IPS-15b (cell line): ENCODE results near the gene NREP.

Source experiments
- H3K27me3 ChIP-seq: one replicate; pipeline ENCODE4 v1.6.1; 2013; ENCODE audit warnings: low read length; ENCODE audit not compliant: control insufficient read depth, insufficient read depth
- H3K36me3 ChIP-seq: one replicate; pipeline ENCODE4 v1.6.1; 2013; ENCODE audit warnings: low read length; ENCODE audit not compliant: control insufficient read depth, insufficient read depth
- H3K4me1 ChIP-seq: one replicate; pipeline ENCODE4 v1.6.1; 2013; ENCODE audit warnings: mild to moderate bottlenecking, low read length; ENCODE audit not compliant: control insufficient read depth, insufficient read depth
- H3K4me3 ChIP-seq: one replicate; pipeline ENCODE4 v1.5.1; 2013; ENCODE audit warnings: low read depth, low read length
- H3K9ac ChIP-seq: one replicate; pipeline ENCODE4 v1.6.1; 2013; ENCODE audit warnings: low read depth, mild to moderate bottlenecking, low read length
- H3K9me3 ChIP-seq: one replicate; pipeline ENCODE4 v1.6.1; 2013; ENCODE audit warnings: mild to moderate bottlenecking, low read length; ENCODE audit not compliant: control insufficient read depth, insufficient read depth

The NREP gene

GRCh38 chr5:111703662-111704061 is 53.3 kb downstream of the NREP start:
- H3K4me3 ChIP-seq = no peak overlapping the region
- H3K4me1 ChIP-seq = no peaks in the 10 kb centered on the region
- H3K9ac ChIP-seq = no peak overlapping the region

GRCh38 chr5:111699976-111700375 is 57.0 kb downstream of the NREP start:
- H3K9me3 ChIP-seq = no peaks in the 10 kb centered on the region
- H3K4me3 ChIP-seq = no peak overlapping the region
- H3K9ac ChIP-seq = no peak overlapping the region
- peaks cover 3% of the 10 kb centered on the region for H3K4me1 ChIP-seq
- H3K36me3 ChIP-seq = no peaks in the 10 kb centered on the region
- no peaks in the 10 kb centered on the region for H3K27me3 ChIP-seq

More at GRCh38 chr5:111703662-111704061, 53.3 kb downstream of the NREP start:
- H3K27me3 ChIP-seq = no peaks in the 10 kb centered on the region
- H3K9me3 ChIP-seq = no peaks in the 10 kb centered on the region
- H3K36me3 ChIP-seq = no peaks in the 10 kb centered on the region

DNA sequence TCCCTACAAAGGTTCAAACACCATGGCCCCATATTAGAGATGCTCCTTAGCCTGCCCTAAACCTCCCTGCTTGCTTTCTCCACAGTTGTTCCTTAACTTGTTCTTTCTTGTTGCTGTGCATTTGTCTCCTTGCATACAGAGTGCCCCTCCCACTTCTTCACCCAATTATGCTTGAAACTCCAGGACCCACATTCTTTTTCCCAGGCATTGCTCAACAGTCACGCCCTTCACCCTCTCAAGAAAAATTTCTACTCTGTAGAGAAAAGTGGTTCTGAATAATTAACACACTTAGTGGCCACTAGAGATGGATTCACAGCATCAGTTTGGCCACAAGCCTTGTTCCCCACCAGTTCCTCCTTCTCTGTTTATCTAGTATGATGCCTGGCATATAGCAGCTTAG is 57.7 kb downstream of the NREP start:
- peaks cover 3% of the 10 kb centered on the region for H3K4me1 ChIP-seq
- H3K27me3 ChIP-seq = no peaks in the 10 kb centered on the region
- H3K36me3 ChIP-seq = no peaks in the 10 kb centered on the region
- no peak overlapping the region for H3K9ac ChIP-seq
- H3K4me3 ChIP-seq = no peak overlapping the region
- no peaks in the 10 kb centered on the region for H3K9me3 ChIP-seq

GRCh38 chr5:111697881-111698757 is 58.9 kb downstream of the NREP start:
- no peaks in the 10 kb centered on the region for H3K9me3 ChIP-seq

GRCh38 chr5:111697215-111697614 is 59.8 kb downstream of the NREP start:
- peaks cover 3% of the 10 kb centered on the region for H3K4me1 ChIP-seq
- no peaks in the 10 kb centered on the region for H3K9me3 ChIP-seq
- H3K9ac ChIP-seq = no peak overlapping the region
- no peak overlapping the region for H3K4me3 ChIP-seq
- H3K36me3 ChIP-seq = no peaks in the 10 kb centered on the region
- no peaks in the 10 kb centered on the region for H3K27me3 ChIP-seq

More at GRCh38 chr5:111697881-111698757, 58.9 kb downstream of the NREP start:
- H3K9ac ChIP-seq = no peak overlapping the region
- H3K27me3 ChIP-seq = no peaks in the 10 kb centered on the region
- H3K36me3 ChIP-seq = no peaks in the 10 kb centered on the region
- no peak overlapping the region for H3K4me3 ChIP-seq
- H3K4me1 ChIP-seq = peaks cover 3% of the 10 kb centered on the region

GRCh38 chr5:111695991-111696390 is 61.0 kb downstream of the NREP start:
- Histone ChIP-seq H3K4me3 (no peak overlapping the region), H3K36me3 (no peaks in the 10 kb centered on the region), H3K27me3 (no peaks in the 10 kb centered on the region), H3K9me3 (no peaks in the 10 kb centered on the region), H3K4me1 (peaks cover 3% of the 10 kb centered on the region), H3K9ac (no peak overlapping the region)

GRCh38 chr5:111694133-111694532 is 62.9 kb downstream of the NREP start:
- no peaks in the 10 kb centered on the region for H3K9me3 ChIP-seq
- H3K4me1 ChIP-seq = peaks cover 3% of the 10 kb centered on the region
- H3K36me3 ChIP-seq = no peaks in the 10 kb centered on the region
- no peaks in the 10 kb centered on the region for H3K27me3 ChIP-seq
- H3K4me3 ChIP-seq = no peak overlapping the region
- no peak overlapping the region for H3K9ac ChIP-seq

DNA sequence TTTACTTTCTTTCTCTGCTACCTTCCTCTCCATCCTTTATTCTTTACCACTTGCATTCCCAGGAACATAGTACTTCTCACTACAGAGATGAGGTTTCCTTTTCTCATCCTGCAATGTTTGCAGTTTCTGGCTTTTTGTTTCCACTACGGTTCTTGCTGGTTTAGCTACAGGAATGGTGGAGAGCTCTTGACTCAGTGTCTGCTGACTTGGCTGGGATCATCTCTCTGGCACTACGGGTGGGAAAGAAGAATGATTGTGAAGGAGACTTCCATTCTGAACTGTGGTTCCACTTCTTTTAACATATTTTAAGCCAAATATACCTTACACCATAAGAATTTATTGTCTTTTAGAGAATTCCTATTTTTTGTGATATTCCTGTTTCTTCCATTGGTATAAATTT is 65.1 kb downstream of the NREP start:
- H3K36me3 ChIP-seq = no peaks in the 10 kb centered on the region
- no peaks in the 10 kb centered on the region for H3K27me3 ChIP-seq
- H3K4me1 ChIP-seq = peaks cover 3% of the 10 kb centered on the region
- no peak overlapping the region for H3K4me3 ChIP-seq
- H3K9ac ChIP-seq = no peak overlapping the region
- no peaks in the 10 kb centered on the region for H3K9me3 ChIP-seq

DNA sequence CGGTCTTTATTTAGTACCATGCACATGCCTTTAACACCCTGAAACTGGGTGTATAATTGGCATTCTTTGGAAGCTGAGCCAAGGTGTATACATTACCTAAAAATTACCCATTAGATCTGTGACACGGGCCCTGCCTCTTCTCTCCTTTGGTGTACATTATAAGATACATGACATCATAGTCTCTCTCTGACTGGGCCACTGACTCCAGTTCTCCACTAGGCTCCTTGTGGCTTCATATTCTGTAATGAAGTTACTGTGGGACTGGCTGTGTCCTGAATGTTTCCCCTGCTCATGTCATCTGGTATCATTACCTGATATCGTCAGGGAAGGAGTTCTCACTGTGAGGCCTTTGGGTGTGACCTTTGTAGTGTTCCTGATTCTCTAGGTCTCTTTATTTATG is 65.5 kb downstream of the NREP start:
- Histone ChIP-seq H3K27me3 (no peaks in the 10 kb centered on the region), H3K4me3 (no peak overlapping the region), H3K9me3 (no peaks in the 10 kb centered on the region), H3K9ac (no peak overlapping the region), H3K4me1 (peaks cover 3% of the 10 kb centered on the region), H3K36me3 (no peaks in the 10 kb centered on the region)

DNA sequence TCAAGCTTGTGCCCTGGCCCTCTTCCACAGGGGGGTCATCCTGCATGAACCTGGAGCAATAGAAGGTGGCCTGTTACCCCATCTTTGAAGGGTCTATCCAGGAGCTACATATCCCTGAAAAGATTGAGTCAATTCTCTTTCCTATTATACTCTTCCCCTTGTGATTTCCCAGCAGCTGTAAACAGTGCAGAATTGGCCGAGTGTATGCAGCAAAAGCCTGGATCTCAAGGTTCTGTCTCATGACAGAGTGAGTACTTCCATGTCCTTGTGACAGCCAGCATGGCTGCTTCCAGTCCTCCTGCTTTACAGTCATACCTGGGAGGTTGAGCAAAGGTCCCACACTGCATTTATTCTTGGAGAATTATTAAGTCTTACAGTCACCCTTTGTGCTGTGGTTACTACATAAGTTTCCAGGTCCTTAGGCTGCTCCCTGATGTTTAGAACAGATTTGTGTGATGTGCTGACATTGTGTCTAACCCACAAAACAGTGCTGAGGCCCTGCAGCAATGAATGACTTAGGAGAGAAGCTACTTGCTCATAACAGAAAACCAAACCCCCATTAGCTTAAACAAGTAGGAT is 67.5 kb downstream of the NREP start:
- Histone ChIP-seq H3K36me3 (no peaks in the 10 kb centered on the region), H3K4me1 (no peaks in the 10 kb centered on the region), H3K4me3 (no peak overlapping the region), H3K27me3 (no peaks in the 10 kb centered on the region), H3K9ac (no peak overlapping the region), H3K9me3 (no peaks in the 10 kb centered on the region)

GRCh38 chr5:111685969-111686368 is 71.0 kb downstream of the NREP start:
- Histone ChIP-seq H3K4me1 (no peaks in the 10 kb centered on the region), H3K9ac (no peak overlapping the region), H3K4me3 (no peak overlapping the region), H3K27me3 (no peaks in the 10 kb centered on the region), H3K9me3 (no peaks in the 10 kb centered on the region), H3K36me3 (no peaks in the 10 kb centered on the region)

GRCh38 chr5:111682641-111683040 is 74.4 kb downstream of the NREP start:
- Histone ChIP-seq H3K4me3 (no peak overlapping the region), H3K36me3 (no peaks in the 10 kb centered on the region), H3K9me3 (no peaks in the 10 kb centered on the region)

More at GRCh38 chr5:111682641-111683040, 74.4 kb downstream of the NREP start:
- Histone ChIP-seq H3K27me3 (no peaks in the 10 kb centered on the region), H3K9ac (no peak overlapping the region), H3K4me1 (no peaks in the 10 kb centered on the region)
